HG03108 (cell line): Measurements from ENCODE around the gene DNAH14.
"Not testable (repeated sequence)": the region's sequence is repeated elsewhere in the genome, so short reads cannot be mapped to it uniquely, and the experiment has no call there.

Experiments used
- ATAC-seq: cut with Tn5 transposase; IDR thresholded peaks from one replicate; pipeline ENCODE4 v1.9.1; 2021; ENCODE audit warnings: moderate library complexity; ENCODE audit not compliant: unreplicated experiment

Gene DNAH14

GRCh38 chr1:225143001-225143400, 213.5 kb downstream of the DNAH14 start:
- ATAC-seq: no peak

GRCh38 chr1:225146478-225146877, 217.0 kb downstream of the DNAH14 start:
- no peak for ATAC-seq

- ATAC-seq: not testable (repeated sequence)
These were observed 218.3 kb downstream of the DNAH14 start for GRCh38 chr1:225147791-225148190.

- no peak for ATAC-seq
These were observed 222.6 kb downstream of the DNAH14 start for GRCh38 chr1:225152061-225152460.

GRCh38 chr1:225155555-225155954, 226.1 kb downstream of the DNAH14 start:
- no peak for ATAC-seq

GRCh38 chr1:225156254-225156653, 226.8 kb downstream of the DNAH14 start:
- ATAC-seq: no peak

- ATAC-seq: no peak
These were observed 228.8 kb downstream of the DNAH14 start for GRCh38 chr1:225158291-225158690.

GRCh38 chr1:225159793-225160192, 230.3 kb downstream of the DNAH14 start:
- no peak for ATAC-seq

- ATAC-seq: not testable (repeated sequence)
These were observed 247.9 kb downstream of the DNAH14 start for GRCh38 chr1:225177409-225177808.

- no peak for ATAC-seq
These were observed 250.2 kb downstream of the DNAH14 start for GRCh38 chr1:225179686-225180085.

- ATAC-seq: no peak
These were observed 253.2 kb downstream of the DNAH14 start for GRCh38 chr1:225182716-225183115.

- ATAC-seq: no peak
These were observed 261.8 kb downstream of the DNAH14 start for GRCh38 chr1:225191199-225191753.

- no peak for ATAC-seq
These were observed 272.0 kb downstream of the DNAH14 start for GRCh38 chr1:225201447-225201846.

- ATAC-seq: no peak
These were observed 278.3 kb downstream of the DNAH14 start for GRCh38 chr1:225207791-225208190.

GRCh38 chr1:225209153-225209552, 279.7 kb downstream of the DNAH14 start:
- ATAC-seq: no peak

- ATAC-seq: not testable (repeated sequence)
These were observed 280.7 kb downstream of the DNAH14 start for GRCh38 chr1:225210180-225210579.

GRCh38 chr1:225211694-225212442, 282.4 kb downstream of the DNAH14 start:
- ATAC-seq: not testable (repeated sequence)

- no peak for ATAC-seq
These were observed 294.8 kb downstream of the DNAH14 start for GRCh38 chr1:225224287-225224686.

- no peak for ATAC-seq
These were observed 296.2 kb downstream of the DNAH14 start for GRCh38 chr1:225225681-225226080.

GRCh38 chr1:225228871-225229303, 299.4 kb downstream of the DNAH14 start:
- no peak for ATAC-seq

- not testable (repeated sequence) for ATAC-seq
These were observed 300.0 kb downstream of the DNAH14 start for GRCh38 chr1:225229429-225229828.

- no peak for ATAC-seq
These were observed 301.0 kb downstream of the DNAH14 start for GRCh38 chr1:225230483-225230882.

GRCh38 chr1:225232930-225233329, 303.5 kb downstream of the DNAH14 start:
- not testable (repeated sequence) for ATAC-seq
